Stomach (tissue), 4 donors: ENCODE data around the gene PRMT1.

Experiments
- CTCF ChIP-seq, 7 experiments: fragments of 450-650 bp in 4 of 7; fragments of 200-600 bp in 3 of 7; sonication (generic) in 3 of 7; IDR thresholded peaks; one replicate each; pipeline ENCODE4 v1.5.1; 2016 to 2019; ENCODE audit warnings: antibody characterized with exemption in 7 of 7, control low read depth in 2 of 7, mild to moderate bottlenecking in 1 of 7
- EP300 ChIP-seq: sonication (generic); formaldehyde crosslinking; IDR thresholded peaks from one replicate; pipeline ENCODE4 v1.6.1; 2017; ENCODE audit warnings: antibody characterized with exemption
- POLR2A ChIP-seq, 4 donors: fragments of 450-650 bp; IDR thresholded peaks; one replicate each; pipeline ENCODE4 v1.6.1; 2016; ENCODE audit warnings: antibody characterized with exemption in 4 of 4, control low read depth in 2 of 4, mild to moderate bottlenecking in 1 of 4, moderate library complexity in 1 of 4

DNA sequence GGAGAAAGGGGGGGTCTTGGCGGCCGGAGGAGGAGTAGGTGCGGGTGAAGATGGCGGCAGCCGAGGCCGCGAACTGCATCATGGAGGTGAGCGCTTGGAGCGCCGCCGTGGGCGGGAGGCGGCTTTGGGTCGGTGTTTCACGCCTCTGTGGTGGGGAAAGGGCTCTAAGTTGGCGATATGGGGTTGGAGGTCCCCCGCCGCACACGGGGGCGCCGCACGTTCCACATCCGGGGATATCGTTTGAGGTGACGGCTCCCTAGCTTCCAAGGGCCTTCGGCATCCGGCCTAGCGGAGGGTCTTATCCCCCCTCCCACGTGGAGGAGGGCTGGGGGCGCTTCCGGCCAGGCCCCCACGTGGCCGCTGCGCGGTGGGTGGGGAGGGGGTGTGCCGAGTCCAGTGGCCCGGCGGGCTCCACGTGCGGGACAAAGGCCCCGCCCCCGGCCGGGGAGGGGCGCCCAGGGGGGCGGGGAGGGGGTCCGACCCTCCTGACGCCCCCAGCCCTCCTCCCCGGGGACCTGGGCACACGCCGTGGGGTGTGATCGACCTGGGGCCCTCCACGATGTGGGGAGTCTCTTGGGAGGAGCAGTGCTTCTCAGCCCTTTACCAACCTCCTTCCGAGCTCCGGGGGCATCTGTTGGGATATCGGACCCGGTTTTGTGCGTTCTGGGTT lies at the start of gene PRMT1:
- TF ChIP-seq CTCF (IDR thresholded peaks at IDR 0.05) (no peak), POLR2A (IDR thresholded peaks at IDR 0.05) (peak in 1 of 4 donors; percentile 73), EP300 (no peak)
